GM18867 (cell line): ENCODE results near the gene E2F1.
"Not testable (repeated sequence)": the region's sequence is repeated elsewhere in the genome, so short reads cannot be mapped to it uniquely, and the experiment has no call there.

Experiments
- ATAC-seq: cut with Tn5 transposase; IDR thresholded peaks from one replicate; pipeline ENCODE4 v1.9.1; 2021; ENCODE audit warnings: mild to moderate bottlenecking, moderate library complexity; ENCODE audit not compliant: unreplicated experiment

The E2F1 gene

DNA sequence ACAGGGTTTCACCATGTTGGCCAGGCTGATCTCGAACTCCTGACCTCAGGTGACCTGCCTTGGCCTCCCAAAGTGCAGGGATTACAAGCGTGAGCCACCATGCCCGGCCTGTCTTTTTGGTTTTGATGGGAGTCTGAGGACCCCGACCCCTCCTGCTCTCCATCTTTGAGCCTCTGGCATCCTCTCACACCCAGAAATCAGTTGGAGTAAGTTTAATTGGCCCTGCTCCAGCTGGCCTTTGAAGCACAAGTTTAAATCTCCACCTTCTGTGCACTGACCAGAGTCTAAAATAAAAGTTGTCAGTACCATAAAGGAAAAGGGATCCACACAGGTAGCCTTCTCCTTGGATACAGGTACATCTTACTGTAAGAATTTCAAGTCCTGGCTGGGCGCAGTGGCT, 40.0 kb downstream of the E2F1 start:
- no peak for ATAC-seq

DNA sequence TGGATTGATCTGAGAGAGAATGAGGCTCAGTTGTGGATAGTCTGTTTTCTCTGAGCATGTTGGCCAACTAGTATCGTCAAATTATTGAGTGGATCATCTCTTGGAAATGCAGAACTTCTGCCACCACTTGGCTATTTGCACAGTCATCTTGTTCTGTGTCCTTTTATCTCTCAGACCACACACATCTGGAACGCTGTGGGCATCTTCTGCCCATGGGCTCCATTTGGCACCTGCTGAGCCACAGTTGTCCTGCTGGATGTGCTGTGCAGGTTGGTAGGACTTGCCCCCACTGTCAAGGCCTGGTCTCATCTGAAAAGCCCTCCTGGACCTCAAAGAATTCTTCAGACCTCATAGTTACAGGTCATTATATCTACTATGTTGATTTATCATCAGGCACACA, 40.8 kb downstream of the E2F1 start:
- no peak for ATAC-seq

DNA sequence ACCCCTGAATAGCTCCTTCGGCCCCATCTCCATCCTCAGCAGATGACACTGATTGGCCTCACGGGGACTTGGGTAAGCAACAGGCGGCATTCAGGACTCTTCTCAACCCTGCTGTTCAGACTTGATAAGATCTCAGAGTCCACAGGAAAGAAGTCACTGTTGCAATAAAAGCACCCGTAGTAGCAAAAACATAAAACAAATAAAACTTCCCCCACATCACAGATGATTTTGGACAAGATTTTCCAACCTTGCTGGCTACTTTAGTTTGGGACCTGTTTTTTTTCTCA, 41.2 kb downstream of the E2F1 start:
- no peak for ATAC-seq

DNA sequence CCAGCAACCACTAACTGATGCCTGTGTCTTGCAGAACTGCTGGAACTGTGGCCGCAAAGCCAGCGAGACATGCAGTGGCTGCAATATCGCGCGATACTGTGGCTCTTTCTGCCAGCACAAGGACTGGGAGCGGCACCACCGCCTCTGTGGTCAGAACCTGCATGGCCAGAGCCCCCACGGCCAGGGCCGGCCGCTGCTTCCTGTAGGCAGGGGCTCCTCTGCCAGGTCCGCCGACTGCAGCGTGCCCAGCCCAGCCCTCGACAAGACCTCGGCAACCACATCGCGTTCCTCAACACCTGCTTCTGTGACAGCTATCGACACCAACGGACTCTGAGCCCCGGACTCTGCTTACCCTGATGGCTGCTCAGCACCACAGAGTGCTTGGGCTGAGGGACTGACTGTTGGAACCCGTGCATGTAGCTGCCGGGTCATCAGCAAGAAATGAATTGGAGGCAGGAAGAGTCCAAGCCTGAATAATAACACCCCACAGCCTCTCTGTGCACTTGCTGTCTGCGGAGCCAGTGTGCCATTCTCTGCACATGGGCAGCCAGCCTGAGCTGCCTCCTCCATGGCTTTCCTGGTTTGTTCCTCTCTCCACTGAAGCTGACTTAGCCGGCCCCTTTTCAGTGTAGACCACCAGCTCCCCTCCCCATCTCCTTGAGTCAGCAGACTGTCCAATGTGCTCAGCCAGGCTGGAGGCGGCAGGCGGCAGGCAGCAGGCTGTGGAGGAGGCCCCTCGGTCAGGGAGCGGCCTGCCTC, 41.7 kb downstream of the E2F1 start:
- ATAC-seq = no peak

DNA sequence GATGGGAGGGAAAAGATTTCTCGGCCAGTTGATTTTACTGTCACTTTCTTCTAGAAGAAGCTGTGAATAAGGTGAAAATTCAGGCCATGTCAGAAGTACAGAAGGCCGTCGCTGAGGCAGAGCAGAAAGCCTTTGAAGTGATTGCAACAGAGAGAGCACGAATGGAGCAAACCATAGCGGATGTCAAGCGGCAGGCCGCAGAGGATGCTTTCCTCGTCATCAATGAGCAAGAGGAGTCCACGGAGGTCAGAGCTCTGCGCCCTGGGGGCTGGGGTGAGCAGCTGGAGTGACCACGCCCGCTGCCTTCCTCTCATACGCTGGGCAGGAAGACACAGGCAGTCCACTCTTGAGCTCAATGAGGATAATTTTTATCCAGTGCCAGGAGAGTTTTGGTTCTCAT, 45.9 kb downstream of the E2F1 start:
- ATAC-seq = no peak

DNA sequence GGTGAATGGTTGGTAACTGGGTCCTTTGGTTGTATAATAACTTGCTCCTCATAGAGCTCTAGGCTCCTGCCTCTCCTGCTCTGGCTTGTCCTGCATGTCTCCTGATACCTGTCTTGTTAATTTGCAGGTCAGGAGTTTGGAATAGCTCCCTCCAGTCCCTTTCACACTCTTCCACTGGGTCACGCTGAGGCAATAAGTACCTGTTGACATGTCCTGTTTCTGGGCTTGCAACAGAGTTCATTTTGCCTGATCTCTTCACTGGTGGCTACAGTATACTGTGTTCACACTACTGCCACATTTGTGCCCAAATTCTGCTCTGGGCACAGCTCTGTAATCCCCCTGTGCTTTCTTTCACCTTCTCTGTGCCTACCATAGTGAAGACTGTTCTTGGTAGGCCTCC, 49.4 kb downstream of the E2F1 start:
- ATAC-seq = no peak

DNA sequence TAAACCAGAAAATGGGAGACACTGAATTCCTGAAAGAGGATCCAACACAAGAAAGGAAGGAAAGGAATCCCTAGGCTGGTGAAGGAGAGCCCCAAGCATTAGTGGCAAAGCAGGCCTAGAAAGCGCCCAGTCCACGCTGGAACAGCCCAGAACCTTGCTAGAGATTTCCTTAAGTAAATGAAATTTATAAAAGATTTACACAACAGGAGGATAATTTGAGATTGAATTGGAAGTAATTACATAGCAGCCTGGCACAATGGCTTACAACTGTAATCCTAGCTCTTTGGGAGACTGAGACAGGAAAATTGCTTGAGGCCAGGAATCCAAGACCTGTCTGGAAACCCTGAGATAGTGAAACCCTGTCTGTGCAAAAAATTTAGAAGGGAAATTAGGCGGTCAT, 50.8 kb downstream of the E2F1 start:
- ATAC-seq = no peak

DNA sequence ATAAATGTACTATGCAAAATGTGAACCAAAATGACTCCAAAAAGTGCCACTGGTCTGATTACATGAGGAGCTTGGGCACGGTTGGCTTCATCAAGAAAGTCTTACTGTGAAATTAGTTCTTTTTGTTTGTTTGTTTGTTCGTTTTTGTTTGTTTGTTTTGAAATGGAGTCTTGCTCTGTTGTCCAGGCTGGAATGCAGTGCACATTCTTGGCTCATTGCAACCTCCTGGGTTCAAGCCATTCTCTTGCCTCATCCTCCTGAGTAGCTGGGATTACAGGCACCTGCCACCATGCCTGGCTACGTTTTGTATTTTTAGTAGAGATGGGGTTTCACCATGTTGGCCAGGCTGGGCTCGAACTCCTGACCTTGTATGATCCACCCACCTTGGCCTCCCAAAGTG, 54.3 kb downstream of the E2F1 start:
- ATAC-seq = not testable (repeated sequence)

DNA sequence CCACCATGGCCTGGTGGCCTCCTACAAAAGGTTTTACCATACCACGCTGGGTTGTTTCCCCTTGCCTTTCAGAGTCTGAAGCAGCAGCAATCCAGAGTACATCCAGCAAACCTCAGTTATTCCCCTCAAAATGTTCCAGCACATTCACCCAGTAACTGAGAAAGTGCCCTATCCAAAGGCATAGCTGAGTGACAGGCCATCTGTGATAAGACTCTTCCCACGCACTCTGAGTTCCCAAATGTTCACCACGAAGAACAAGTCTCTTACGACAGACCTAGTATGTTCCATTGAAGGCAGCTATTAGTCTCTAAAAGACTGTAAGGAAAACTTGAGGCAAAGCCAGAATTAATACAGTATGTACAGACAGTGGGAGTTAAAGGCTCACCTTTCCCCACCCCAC, 55.7 kb downstream of the E2F1 start:
- no peak for ATAC-seq

DNA sequence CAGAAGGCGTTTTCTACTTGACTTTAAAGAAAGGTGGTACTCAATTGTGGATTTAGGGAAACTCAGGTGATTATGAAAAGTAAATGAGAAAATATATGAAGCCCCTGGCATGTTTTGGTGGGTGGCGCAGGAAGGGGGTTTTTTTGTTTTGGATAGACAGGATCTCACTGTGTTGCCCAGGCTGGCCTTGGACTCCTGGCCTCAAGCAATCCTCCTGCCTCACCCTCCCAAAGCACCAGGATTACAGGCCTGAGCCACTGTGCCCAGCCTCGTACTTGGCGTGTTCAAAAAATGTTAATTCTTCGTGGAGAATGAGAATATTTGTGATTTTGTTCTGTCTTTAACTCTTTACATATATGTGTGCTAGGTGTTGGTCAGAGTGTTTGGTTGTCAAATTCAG, 56.2 kb downstream of the E2F1 start:
- ATAC-seq = no peak

DNA sequence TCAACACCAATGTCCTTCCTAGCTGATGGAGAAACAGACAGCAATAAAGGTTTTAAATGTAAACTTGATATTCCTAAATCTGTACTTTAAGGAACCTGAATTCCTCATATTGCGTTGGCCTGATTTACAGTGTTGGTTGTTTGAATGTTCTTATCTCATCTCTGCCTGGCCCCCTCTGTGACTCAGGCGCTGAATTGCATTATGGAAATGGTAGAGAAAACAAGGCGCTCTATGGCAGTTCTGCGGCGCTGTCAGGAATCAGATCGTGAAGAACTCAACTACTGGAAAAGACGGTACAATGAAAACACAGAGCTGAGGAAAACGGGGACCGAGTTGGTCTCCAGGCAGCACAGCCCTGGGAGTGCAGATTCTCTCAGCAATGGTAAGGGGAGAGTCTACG, 56.7 kb downstream of the E2F1 start:
- no peak for ATAC-seq

DNA sequence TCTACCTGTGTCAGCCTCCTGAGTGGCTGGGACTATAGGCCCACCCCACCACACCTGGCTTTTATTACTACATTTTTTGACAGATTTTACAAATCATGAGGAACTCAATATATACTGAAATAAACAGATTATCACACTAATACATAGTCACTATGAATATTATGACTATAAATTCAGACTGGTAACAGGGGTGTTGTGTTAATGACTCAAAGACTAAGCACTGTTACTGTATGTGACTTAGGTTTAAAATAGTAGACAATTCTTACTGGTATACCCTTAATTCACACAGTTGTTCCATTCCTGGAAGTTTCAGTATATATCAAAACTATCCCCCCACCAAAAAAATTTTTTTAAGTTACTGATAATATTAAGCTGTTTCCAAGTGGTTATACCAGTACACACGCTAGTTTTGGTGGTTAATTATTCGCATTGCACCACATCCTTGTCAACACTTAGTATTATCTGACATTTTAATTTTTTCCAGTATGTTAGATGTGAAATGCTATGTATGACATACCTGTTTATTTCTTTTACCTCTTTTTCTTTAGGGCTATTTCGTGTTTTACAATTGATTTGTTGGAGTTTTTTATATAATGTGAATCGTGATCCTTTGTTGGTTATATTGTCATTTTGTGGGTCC, 58.5 kb downstream of the E2F1 start:
- ATAC-seq = no peak

DNA sequence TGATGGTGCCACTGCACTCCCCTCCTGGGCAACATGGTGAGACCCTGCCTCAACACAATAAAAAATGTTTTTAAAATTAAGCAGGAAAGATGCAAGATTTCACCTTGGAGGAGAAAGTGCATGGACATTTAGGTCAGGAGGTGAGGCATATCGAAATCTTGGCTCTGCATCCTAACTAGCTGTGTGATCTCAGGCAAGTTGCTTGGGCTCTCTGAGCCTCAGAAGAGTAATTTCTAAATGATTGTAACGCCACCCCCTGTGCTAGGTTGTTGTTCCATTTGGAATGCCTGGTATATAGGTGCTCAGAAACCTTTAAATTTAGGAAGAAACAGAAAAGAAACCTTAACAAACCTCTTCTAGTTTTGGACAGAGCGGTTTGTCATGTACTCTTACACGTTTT, 60.0 kb downstream of the E2F1 start:
- no peak for ATAC-seq
